Activated CD4-positive, alpha-beta T cell treated with anti-CD3 and anti-CD28 coated beads, Interleukin-2, amount 50 U/mL, for 48 hours (primary cell): ENCODE measurements around the gene IGFL3.

ENCODE experiments used
- DNase-seq, 2 experiments: peaks; one replicate each; pipeline ENCODE4 v3.0.0-alpha.2; 2020

IGFL3 gene

GRCh38 chr19:46076031-46076880, 48.2 kb downstream of the IGFL3 start:
- DNase-seq = no peak

- DNase-seq = no peak
Observed at GRCh38 chr19:46073268-46073922, 51.1 kb downstream of the IGFL3 start.
